ENCODE measurements around the gene NOS1.
A peak's percentile ranks its signal among the peaks of the same experiment; 100 is the strongest.

NOS1 gene

GRCh38 chr12:117180758-117181467, 180.5 kb downstream of the NOS1 start:
- TF ChIP-seq SPI1 (IDR thresholded peaks at IDR 0.05; ENCODE audit: low read depth, low read length): no peak
- TF ChIP-seq PAX5 (IDR thresholded peaks at IDR 0.05; ENCODE audit: insufficient read depth, low read length, severe bottlenecking): no peak
- TF ChIP-seq POLR2AphosphoS5 (IDR thresholded peaks at IDR 0.05; ENCODE audit: low read depth, low read length): no peak
- no peak for TF ChIP-seq POU2F2 (IDR thresholded peaks at IDR 0.05; ENCODE audit: low read depth, low read length)
- TF ChIP-seq POLR2A (IDR thresholded peaks at IDR 0.05; ENCODE audit: low read depth, low read length): no peak
- TF ChIP-seq TAF1 (IDR thresholded peaks at IDR 0.05; ENCODE audit: low read depth, low read length): no peak
- DNase-seq (ENCODE audit: insufficient read length, low spot score): no peak
- no peak for FAIRE-seq

GRCh38 chr12:117178745-117179144, 182.7 kb downstream of the NOS1 start:
- DNase-seq (ENCODE audit: insufficient read length, low spot score): no peak
- no peak for FAIRE-seq
- TF ChIP-seq POLR2AphosphoS5 (IDR thresholded peaks at IDR 0.05; ENCODE audit: low read depth, low read length) (no peak), PAX5 (IDR thresholded peaks at IDR 0.05; ENCODE audit: insufficient read depth, low read length, severe bottlenecking) (no peak), SPI1 (IDR thresholded peaks at IDR 0.05; ENCODE audit: low read depth, low read length) (no peak), POLR2A (IDR thresholded peaks at IDR 0.05; ENCODE audit: low read depth, low read length) (no peak), POU2F2 (IDR thresholded peaks at IDR 0.05; ENCODE audit: low read depth, low read length) (no peak), TAF1 (IDR thresholded peaks at IDR 0.05; ENCODE audit: low read depth, low read length) (no peak)

- TF ChIP-seq POLR2A (IDR thresholded peaks at IDR 0.05; ENCODE audit: low read depth, low read length): peak; percentile 40; the same call in 1 of the 2 replicates
- no peak for TF ChIP-seq TAF1 (IDR thresholded peaks at IDR 0.05; ENCODE audit: low read depth, low read length)
- FAIRE-seq (no peak), DNase-seq (ENCODE audit: insufficient read length, low spot score) (no peak)
Observed at GRCh38 chr12:117178301-117178700, 183.1 kb downstream of the NOS1 start.

GRCh38 chr12:117172168-117172567, 189.3 kb downstream of the NOS1 start:
- TF ChIP-seq POLR2A (IDR thresholded peaks at IDR 0.05; ENCODE audit: low read depth, low read length) (no peak), SPI1 (IDR thresholded peaks at IDR 0.05; ENCODE audit: low read depth, low read length) (no peak), POLR2AphosphoS5 (IDR thresholded peaks at IDR 0.05; ENCODE audit: low read depth, low read length) (no peak), PAX5 (IDR thresholded peaks at IDR 0.05; ENCODE audit: insufficient read depth, low read length, severe bottlenecking) (no peak), TAF1 (IDR thresholded peaks at IDR 0.05; ENCODE audit: low read depth, low read length) (no peak), POU2F2 (IDR thresholded peaks at IDR 0.05; ENCODE audit: low read depth, low read length) (no peak)
- DNase-seq (ENCODE audit: insufficient read length, low spot score): no peak
- FAIRE-seq: no peak

- DNase-seq (ENCODE audit: insufficient read length, low spot score): no peak
- no peak for TF ChIP-seq TAF1 (IDR thresholded peaks at IDR 0.05; ENCODE audit: low read depth, low read length)
- no peak for TF ChIP-seq SPI1 (IDR thresholded peaks at IDR 0.05; ENCODE audit: low read depth, low read length)
- TF ChIP-seq POU2F2 (IDR thresholded peaks at IDR 0.05; ENCODE audit: low read depth, low read length): no peak
- no peak for TF ChIP-seq POLR2A (IDR thresholded peaks at IDR 0.05; ENCODE audit: low read depth, low read length)
- no peak for TF ChIP-seq PAX5 (IDR thresholded peaks at IDR 0.05; ENCODE audit: insufficient read depth, low read length, severe bottlenecking)
- no peak for TF ChIP-seq POLR2AphosphoS5 (IDR thresholded peaks at IDR 0.05; ENCODE audit: low read depth, low read length)
- no peak for FAIRE-seq
Observed at GRCh38 chr12:117171499-117172162, 189.8 kb downstream of the NOS1 start.

- TF ChIP-seq TAF1 (IDR thresholded peaks at IDR 0.05; ENCODE audit: low read depth, low read length) (no peak), PAX5 (IDR thresholded peaks at IDR 0.05; ENCODE audit: insufficient read depth, low read length, severe bottlenecking) (no peak), POU2F2 (IDR thresholded peaks at IDR 0.05; ENCODE audit: low read depth, low read length) (no peak), POLR2A (IDR thresholded peaks at IDR 0.05; ENCODE audit: low read depth, low read length) (no peak), SPI1 (IDR thresholded peaks at IDR 0.05; ENCODE audit: low read depth, low read length) (no peak)
- no peak for FAIRE-seq
- DNase-seq (ENCODE audit: insufficient read length, low spot score): no peak
Observed at GRCh38 chr12:117169548-117169947, 191.9 kb downstream of the NOS1 start.

GRCh38 chr12:117168976-117169375, 192.4 kb downstream of the NOS1 start:
- FAIRE-seq: no peak
- DNase-seq (ENCODE audit: insufficient read length, low spot score): no peak

GRCh38 chr12:117167769-117168168, 193.7 kb downstream of the NOS1 start:
- TF ChIP-seq POU2F2 (IDR thresholded peaks at IDR 0.05; ENCODE audit: low read depth, low read length) (no peak), TAF1 (IDR thresholded peaks at IDR 0.05; ENCODE audit: low read depth, low read length) (no peak), POLR2AphosphoS5 (IDR thresholded peaks at IDR 0.05; ENCODE audit: low read depth, low read length) (no peak), PAX5 (IDR thresholded peaks at IDR 0.05; ENCODE audit: insufficient read depth, low read length, severe bottlenecking) (no peak), SPI1 (IDR thresholded peaks at IDR 0.05; ENCODE audit: low read depth, low read length) (no peak), POLR2A (IDR thresholded peaks at IDR 0.05; ENCODE audit: low read depth, low read length) (no peak)
- FAIRE-seq: no peak
- DNase-seq (ENCODE audit: insufficient read length, low spot score): no peak

More at GRCh38 chr12:117168976-117169375, 192.4 kb downstream of the NOS1 start:
- TF ChIP-seq POLR2A (IDR thresholded peaks at IDR 0.05; ENCODE audit: low read depth, low read length) (no peak), TAF1 (IDR thresholded peaks at IDR 0.05; ENCODE audit: low read depth, low read length) (no peak), POLR2AphosphoS5 (IDR thresholded peaks at IDR 0.05; ENCODE audit: low read depth, low read length) (no peak), POU2F2 (IDR thresholded peaks at IDR 0.05; ENCODE audit: low read depth, low read length) (no peak), PAX5 (IDR thresholded peaks at IDR 0.05; ENCODE audit: insufficient read depth, low read length, severe bottlenecking) (no peak), SPI1 (IDR thresholded peaks at IDR 0.05; ENCODE audit: low read depth, low read length) (no peak)

GRCh38 chr12:117166107-117166506, 195.3 kb downstream of the NOS1 start:
- TF ChIP-seq TAF1 (IDR thresholded peaks at IDR 0.05; ENCODE audit: low read depth, low read length): no peak
- no peak for TF ChIP-seq SPI1 (IDR thresholded peaks at IDR 0.05; ENCODE audit: low read depth, low read length)
- TF ChIP-seq POLR2AphosphoS5 (IDR thresholded peaks at IDR 0.05; ENCODE audit: low read depth, low read length): no peak
- no peak for TF ChIP-seq PAX5 (IDR thresholded peaks at IDR 0.05; ENCODE audit: insufficient read depth, low read length, severe bottlenecking)
- TF ChIP-seq POLR2A (IDR thresholded peaks at IDR 0.05; ENCODE audit: low read depth, low read length): no peak
- no peak for TF ChIP-seq POU2F2 (IDR thresholded peaks at IDR 0.05; ENCODE audit: low read depth, low read length)
- FAIRE-seq (peak; percentile 45), DNase-seq (ENCODE audit: insufficient read length, low spot score) (no peak)
